H1 (cell line): ENCODE results near the gene DKK1. TPM values are rescaled to one million over a fixed set of nuclear protein-coding genes. Genes with fewer than 3 reads are reported as not detected.

Source experiments
- CTCF ChIA-PET: fragments of 300-600 bp; sonication (Branson Sonifier 250); formaldehyde crosslinking; loops from one replicate; lab custom pipeline; 2021; ENCODE audit not compliant: partially characterized antibody; lab: Charles Lee
- POLR2A ChIA-PET: fragments of 300-600 bp; sonication (Branson Sonifier 250); formaldehyde crosslinking; loops from one replicate; lab custom pipeline; 2021; ENCODE audit warnings: inconsistent platforms; ENCODE audit not compliant: partially characterized antibody; lab: Charles Lee
- DNase-seq, 2 experiments: peaks; one replicate each; pipeline versions ENCODE4 v3.0.0 to v3.0.0-alpha.2; 2010 to 2022; ENCODE audit warnings: low spot score in 2 of 2, low read depth in 1 of 2, mixed read lengths in 1 of 2
- FAIRE-seq: peaks from 2 replicates; lab custom pipeline; 2011; peaks lifted over from hg19 to GRCh38; lab: Jason Lieb, UNC
- H2AFZ ChIP-seq: 2 replicates; pipeline ENCODE4 v1.8.1; 2012; ENCODE audit warnings: low read length, inconsistent platforms
- H2AK5ac ChIP-seq: 2 replicates; pipeline ENCODE4 v1.6.1; 2013; ENCODE audit warnings: low read depth, low read length
- H2BK120ac ChIP-seq: replicated peaks from 2 replicates; pipeline ENCODE3; 2013; ENCODE audit warnings: low read depth, low read length, inconsistent platforms
- H2BK12ac ChIP-seq: 2 replicates; pipeline ENCODE4 v1.6.1; 2013; ENCODE audit warnings: low read depth, low read length
- H2BK15ac ChIP-seq: 2 replicates; pipeline ENCODE4 v1.6.1; 2013; ENCODE audit warnings: low read length
- H2BK20ac ChIP-seq: 2 replicates; pipeline ENCODE4 v1.6.1; 2013; ENCODE audit warnings: low read length
- H2BK5ac ChIP-seq: 2 replicates; pipeline ENCODE4 v1.6.1; 2013; ENCODE audit warnings: low read depth, low read length
- H3K14ac ChIP-seq: 2 replicates; pipeline ENCODE4 v1.6.1; 2013; ENCODE audit warnings: inconsistent platforms; ENCODE audit not compliant: insufficient read length
- H3K18ac ChIP-seq: 2 replicates; pipeline ENCODE4 v1.6.1; 2013; ENCODE audit warnings: low read length; ENCODE audit errors: extremely low read depth
- H3K23ac ChIP-seq: 2 replicates; pipeline ENCODE4 v1.6.1; 2013; ENCODE audit warnings: inconsistent platforms; ENCODE audit not compliant: insufficient read length
- H3K23me2 ChIP-seq: 2 replicates; pipeline ENCODE4 v1.6.1; 2013; ENCODE audit warnings: low read depth, low read length
- H3K27ac ChIP-seq: 2 replicates; pipeline ENCODE4 v1.6.1; 2011; ENCODE audit warnings: low read depth, low read length, inconsistent platforms
- H3K27me3 ChIP-seq, 4 experiments: replicated peaks in 1 of 4; 1 replicate in 1 of 4; 2 replicates in 3 of 4; pipeline versions ENCODE4 v1.6.1 to v1.8.1; 2011 to 2013; ENCODE audit warnings: low read length in 3 of 4, mild to moderate bottlenecking in 3 of 4, inconsistent platforms in 2 of 4, mixed read lengths in 2 of 4, moderate library complexity in 1 of 4; ENCODE audit not compliant: control insufficient read depth in 3 of 4, insufficient read depth in 3 of 4; ENCODE audit errors: extremely low read depth in 1 of 4
- H3K36me3 ChIP-seq, 4 experiments: 2 replicates each; pipeline versions ENCODE4 v1.6.1 to v1.8.1; 2011 to 2013; ENCODE audit warnings: mild to moderate bottlenecking in 4 of 4, low read length in 3 of 4, moderate library complexity in 2 of 4, control low read depth in 1 of 4, inconsistent platforms in 1 of 4; ENCODE audit not compliant: insufficient read depth in 4 of 4, control insufficient read depth in 2 of 4
- H3K4ac ChIP-seq: replicated peaks from 2 replicates; pipeline ENCODE3; 2013; ENCODE audit warnings: low read length, low read depth, mixed read lengths, inconsistent platforms; ENCODE audit not compliant: insufficient read length
- H3K4me1 ChIP-seq, 4 experiments: replicated peaks in 1 of 4; 1 replicate in 1 of 4; 2 replicates in 3 of 4; pipeline versions ENCODE4 v1.6.1 to v1.8.1; 2011 to 2013; ENCODE audit warnings: low read length in 3 of 4, inconsistent platforms in 2 of 4, mixed read lengths in 1 of 4; ENCODE audit not compliant: insufficient read depth in 4 of 4, control insufficient read depth in 3 of 4
- H3K4me2 ChIP-seq, 2 experiments: 2 replicates each; pipeline versions ENCODE4 v1.6.1 to v1.8.1; 2011 to 2013; ENCODE audit warnings: low read depth in 2 of 2, low read length in 2 of 2, control low read depth in 1 of 2, inconsistent platforms in 1 of 2, mild to moderate bottlenecking in 1 of 2; ENCODE audit not compliant: insufficient read depth in 1 of 2
- H3K4me3 ChIP-seq, 4 experiments: fragments of 200-600, 300-600 bp in 1 of 4; sonication (generic), shearing (Covaris generic), sonication (Bioruptor Twin) in 1 of 4; 2 replicates each; pipeline versions ENCODE4 v1.5.1 to v1.8.1; 2011 to 2016; ENCODE audit warnings: low read length in 4 of 4, low read depth in 3 of 4, control low read depth in 2 of 4, inconsistent platforms in 2 of 4, mild to moderate bottlenecking in 2 of 4, mixed read lengths in 1 of 4, moderate library complexity in 1 of 4; ENCODE audit not compliant: insufficient read depth in 2 of 4; ENCODE audit errors: extremely low read depth in 1 of 4
- H3K56ac ChIP-seq: replicated peaks from 2 replicates; pipeline ENCODE3; 2013; ENCODE audit warnings: low read depth, mild to moderate bottlenecking, mixed read lengths, low read length, inconsistent platforms; ENCODE audit not compliant: insufficient read length
- H3K79me1 ChIP-seq: 2 replicates; pipeline ENCODE4 v1.6.1; 2013; ENCODE audit warnings: low read depth, low read length, control low read depth
- H3K79me2 ChIP-seq, 2 experiments: 2 replicates each; pipeline versions ENCODE4 v1.6.1 to v1.8.1; 2012 to 2013; ENCODE audit warnings: low read length in 2 of 2, mild to moderate bottlenecking in 2 of 2, inconsistent platforms in 1 of 2; ENCODE audit not compliant: insufficient read depth in 2 of 2, control insufficient read depth in 1 of 2
- H3K9ac ChIP-seq, 4 experiments: replicated peaks in 1 of 4; 1 replicate in 1 of 4; 2 replicates in 3 of 4; pipeline versions ENCODE4 v1.6.1 to v1.8.1; 2011 to 2013; ENCODE audit warnings: low read depth in 3 of 4, low read length in 3 of 4, control low read depth in 2 of 4, mild to moderate bottlenecking in 2 of 4, moderate library complexity in 2 of 4, inconsistent platforms in 1 of 4; ENCODE audit errors: extremely low read depth in 1 of 4
- H3K9me3 ChIP-seq, 2 experiments: 2 replicates each; pipeline versions ENCODE4 v1.6.1 to v1.8.1; 2012 to 2013; ENCODE audit warnings: mild to moderate bottlenecking in 2 of 2, moderate library complexity in 2 of 2, control low read depth in 1 of 2, inconsistent platforms in 1 of 2, low read depth in 1 of 2, low read length in 1 of 2, mixed read lengths in 1 of 2; ENCODE audit not compliant: insufficient read depth in 2 of 2
- H4K20me1 ChIP-seq, 2 experiments: replicated peaks in 1 of 2; 2 replicates each; pipeline versions ENCODE3 to v1.8.1; 2011 to 2013; ENCODE audit warnings: inconsistent platforms in 2 of 2, low read length in 2 of 2, mild to moderate bottlenecking in 1 of 2; ENCODE audit not compliant: insufficient read depth in 2 of 2, control insufficient read depth in 1 of 2
- H4K5ac ChIP-seq: 2 replicates; pipeline ENCODE4 v1.6.1; 2013; ENCODE audit warnings: low read length, low read depth, mixed read lengths, inconsistent platforms; ENCODE audit not compliant: insufficient read length
- H4K8ac ChIP-seq: 2 replicates; pipeline ENCODE4 v1.8.0; 2013; ENCODE audit warnings: mild to moderate bottlenecking, moderate library complexity, low read length, inconsistent platforms; ENCODE audit not compliant: insufficient read depth; ENCODE audit errors: extremely low read depth
- H4K91ac ChIP-seq: replicated peaks from 2 replicates; pipeline ENCODE3; 2013; ENCODE audit warnings: low read length, mixed read lengths, inconsistent platforms; ENCODE audit not compliant: insufficient read length
- KDM1A ChIP-seq: fragments of 200-600, 300-600 bp; sonication (generic); IDR thresholded peaks from 2 replicates; pipeline ENCODE4 v1.7.1; 2016; ENCODE audit warnings: mild to moderate bottlenecking, low read length, borderline replicate concordance
- MAFK ChIP-seq: IDR thresholded peaks from 2 replicates; pipeline ENCODE4 v1.6.1; 2012; ENCODE audit warnings: low read depth, mild to moderate bottlenecking, improper control_type of control experiment, low read length
- WGBS, 2 experiments: shearing (Covaris generic) in 1 of 2; methylation state at CpG; one replicate each; pipeline versions ENCODE4 v1.1.6 to v1.1.7; 2013 to 2015; ENCODE audit warnings: low lambda C conversion rate in 2 of 2, mixed read lengths in 2 of 2, inconsistent platforms in 1 of 2, low coverage in 1 of 2, missing lambda C conversion rate in 1 of 2; ENCODE audit not compliant: insufficient replicate concordance in 2 of 2, insufficient coverage in 1 of 2, insufficient read length in 1 of 2; ENCODE audit errors: extremely low coverage in 1 of 2, missing lambda C conversion rate in 1 of 2; 5-methylcytosine and 5-hydroxymethylcytosine counted together
- polyA plus RNA-seq, 7 experiments: library from polyadenylated mRNA; depleted of rRNA in 3 of 7; stranded (reverse) in 5 of 7; unstranded in 2 of 7; fragments of >200 nt in 5 of 7; fragments of 200-250 nt in 2 of 7; gene quantifications; 1 replicate in 5 of 7; 2 replicates in 1 of 7; 4 replicates in 1 of 7; pipeline versions ENCODE4 v1.2.1 to v1.2.3, GENCODE V29; 2011 to 2013; ENCODE audit warnings: missing spikeins in 2 of 7, mixed read lengths in 2 of 7
- total RNA-seq: library from RNA; stranded (reverse); fragmentation: NEBNext Ultra II Directional; extraction: Animal tissue kit (Norgen Biotek cat#: 25700); gene quantifications from 2 replicates; pipeline ENCODE4 v1.2.1, GENCODE V29; 2021

Gene DKK1
- total and polyA plus RNA-seq, 2 of the 8 experiments (the other 6 are each of a cell fraction or from before 2014, with no cell fraction given) = 0.36 to 0.61 TPM

DNA sequence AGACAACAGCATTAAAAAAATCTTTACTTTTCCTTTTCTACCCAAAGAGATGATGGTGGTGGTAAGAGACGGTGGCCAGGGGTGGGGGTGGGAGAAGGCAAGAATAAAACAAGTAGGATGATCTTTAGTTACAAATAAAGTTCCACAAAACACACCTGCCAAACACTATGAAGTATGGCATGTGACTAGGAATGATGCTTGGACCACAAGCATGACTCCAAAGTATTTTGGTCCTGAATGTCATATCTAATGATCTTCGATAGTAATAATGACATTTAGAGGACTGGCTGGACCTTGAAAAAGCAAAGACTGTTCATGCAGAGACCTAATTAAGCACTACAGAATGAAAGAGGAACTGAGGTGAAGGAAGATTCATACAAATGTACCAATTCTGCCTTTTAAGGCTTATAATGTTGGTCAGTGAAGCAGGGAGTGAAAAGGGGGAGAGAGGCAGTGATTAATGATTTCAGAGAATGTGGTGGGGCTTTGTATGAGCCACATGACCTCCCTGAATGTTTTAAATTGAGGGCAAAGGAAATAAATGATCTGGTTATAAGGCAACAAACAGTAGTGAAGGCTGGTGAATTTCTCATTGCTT lies 29.6 kb upstream of the DKK1 start:
- no peak overlapping the region for H3K27ac ChIP-seq
- no peak overlapping the region for H3K4me2 ChIP-seq
- H2BK5ac ChIP-seq = no peak overlapping the region
- H4K8ac ChIP-seq = no peak overlapping the region
- no peak overlapping the region for H3K56ac ChIP-seq
- no peaks in the 10 kb centered on the region for H3K4me1 ChIP-seq
- no peaks in the 10 kb centered on the region for H3K23me2 ChIP-seq
- H3K9ac ChIP-seq = no peak overlapping the region
- no peak overlapping the region for H2AFZ ChIP-seq
- H3K79me2 ChIP-seq = no peaks in the 10 kb centered on the region
- CTCF ChIA-PET = no interaction called here
- H2BK12ac ChIP-seq = no peak overlapping the region
- WGBS, 2 experiments = 87% methylated on average over 2 of the region's 2 CpGs; no CpG with 5 or more reads in 1 of the 2 experiments
- no peak overlapping the region for H2BK20ac ChIP-seq
- no peak overlapping the region for H4K5ac ChIP-seq
- H2BK15ac ChIP-seq = no peak overlapping the region
- H3K23ac ChIP-seq = no peak overlapping the region
- no peaks in the 10 kb centered on the region for H3K27me3 ChIP-seq
- H3K14ac ChIP-seq = no peak overlapping the region
- H3K18ac ChIP-seq = no peak overlapping the region
- H4K91ac ChIP-seq = no peak overlapping the region
- no peaks in the 10 kb centered on the region for H3K9me3 ChIP-seq
- H3K36me3 ChIP-seq = no peaks in the 10 kb centered on the region
- DNase-seq (no peak), FAIRE-seq (no peak)
- H3K4ac ChIP-seq = no peak overlapping the region
- no peak overlapping the region for H2AK5ac ChIP-seq
- H2BK120ac ChIP-seq = no peak overlapping the region
- no peaks in the 10 kb centered on the region for H4K20me1 ChIP-seq
- POLR2A ChIA-PET = no interaction called here
- H3K4me3 ChIP-seq = no peak overlapping the region
- H3K79me1 ChIP-seq = no peaks in the 10 kb centered on the region
- TF ChIP-seq MAFK (no peak), KDM1A (no peak)
